Activated naive CD4-positive, alpha-beta T cell treated with Interleukin-2 at 50 U/mL for 16 hours (primary cell): ENCODE data around the gene KSR1.
A peak's percentile ranks its signal among the peaks of the same experiment; 100 is the strongest.

ENCODE experiments used
- DNase-seq: peaks from one replicate; pipeline ENCODE4 v3.0.0-alpha.2; 2020

Gene KSR1

DNA sequence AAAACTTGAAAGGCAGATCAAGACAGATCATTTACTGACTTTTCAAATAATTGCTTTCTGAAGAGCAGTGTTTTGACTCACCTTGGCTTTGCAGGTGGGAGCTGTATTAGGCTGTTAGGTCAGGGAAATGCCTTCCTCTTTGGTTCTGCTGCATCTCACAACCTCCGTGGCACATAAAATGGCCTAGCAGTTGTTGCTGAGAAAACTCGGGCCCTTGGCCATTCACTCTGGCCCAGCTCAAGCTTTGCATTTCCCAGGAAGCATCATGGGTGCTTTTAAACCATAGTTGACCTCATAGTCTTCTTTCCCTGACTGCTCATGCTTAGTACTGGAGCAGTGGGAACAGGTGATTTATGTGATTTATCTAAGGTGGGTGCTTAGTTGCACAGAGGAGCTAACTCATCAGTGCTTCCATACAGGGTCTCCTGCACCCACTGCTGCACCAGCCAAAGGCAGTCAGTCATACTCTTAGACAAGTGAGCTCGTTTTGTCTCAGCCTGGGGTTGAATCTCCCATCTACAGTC is 83.6 kb downstream of the KSR1 start:
- no peak for DNase-seq

DNA sequence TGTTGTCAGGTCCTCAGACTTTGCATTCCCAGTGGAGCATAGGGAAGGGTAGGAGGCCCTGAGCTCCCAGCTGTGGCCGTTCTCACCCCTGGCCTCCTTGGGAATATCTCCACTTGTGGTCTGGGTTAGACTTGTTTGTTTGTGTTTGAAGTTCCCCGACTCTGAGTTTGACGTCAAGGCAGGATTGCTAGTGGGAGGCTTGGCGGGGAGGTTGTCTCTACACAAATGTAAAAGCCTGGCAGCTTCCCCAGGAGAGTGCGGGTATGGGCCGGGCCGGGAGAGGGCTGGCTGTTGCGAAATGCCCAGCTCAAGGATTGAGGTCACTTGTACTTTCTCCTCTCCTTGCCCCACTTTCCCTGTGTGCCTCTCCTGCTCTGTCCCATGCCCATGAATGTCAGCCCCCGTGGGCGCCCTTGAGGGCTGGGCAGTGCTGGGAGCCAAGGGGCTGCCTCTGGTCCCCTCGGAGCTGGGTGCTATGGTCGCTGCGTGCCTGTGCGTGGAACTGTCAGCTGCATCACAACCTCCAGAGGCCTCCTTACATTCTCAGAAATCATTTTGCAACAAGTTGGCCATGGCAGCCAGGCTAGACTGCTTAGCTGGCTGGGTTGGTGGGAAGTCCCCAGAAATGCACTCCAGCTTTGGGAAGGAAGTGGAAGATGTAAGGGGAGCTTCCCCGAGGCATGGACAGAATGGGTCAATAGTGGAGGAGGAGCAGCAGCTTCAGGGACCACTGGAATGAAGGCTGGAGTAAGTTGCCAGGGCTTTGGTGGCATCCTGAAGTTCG is 84.3 kb downstream of the KSR1 start:
- no peak for DNase-seq

DNA sequence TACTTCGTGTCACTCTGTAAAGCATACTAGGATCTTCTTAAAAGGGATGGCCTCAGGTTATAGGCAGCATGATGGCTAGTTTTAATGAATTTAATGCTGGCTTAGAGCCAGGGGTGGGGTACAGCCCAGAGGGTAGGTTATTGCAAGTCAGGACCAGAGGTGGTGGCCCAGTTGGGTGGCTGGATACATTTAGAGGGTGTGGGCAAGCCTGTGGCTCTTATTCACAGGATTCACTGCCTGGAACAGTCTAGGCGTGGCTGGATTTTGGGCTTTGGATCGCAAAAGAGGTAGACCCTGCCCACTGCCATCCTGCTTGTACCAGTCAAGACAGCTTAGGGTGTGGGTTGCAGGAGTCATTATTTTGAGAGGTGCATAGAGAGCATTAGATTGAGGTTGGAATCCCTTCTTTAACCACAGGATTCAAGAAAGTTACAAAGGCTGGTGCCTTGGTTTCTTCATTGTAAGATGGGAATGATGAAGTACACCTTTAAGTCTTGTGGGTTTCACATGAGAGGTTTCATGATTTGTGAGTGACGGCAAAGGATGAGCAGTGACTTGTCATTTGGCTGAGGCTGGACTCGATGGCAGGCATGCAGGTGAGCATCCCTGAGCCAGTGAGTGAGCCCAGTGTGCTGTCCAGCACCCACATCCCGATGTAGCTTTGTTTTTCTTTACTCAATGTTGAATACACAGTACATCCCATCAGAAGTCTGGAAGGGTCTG is 85.2 kb downstream of the KSR1 start:
- no peak for DNase-seq

DNA sequence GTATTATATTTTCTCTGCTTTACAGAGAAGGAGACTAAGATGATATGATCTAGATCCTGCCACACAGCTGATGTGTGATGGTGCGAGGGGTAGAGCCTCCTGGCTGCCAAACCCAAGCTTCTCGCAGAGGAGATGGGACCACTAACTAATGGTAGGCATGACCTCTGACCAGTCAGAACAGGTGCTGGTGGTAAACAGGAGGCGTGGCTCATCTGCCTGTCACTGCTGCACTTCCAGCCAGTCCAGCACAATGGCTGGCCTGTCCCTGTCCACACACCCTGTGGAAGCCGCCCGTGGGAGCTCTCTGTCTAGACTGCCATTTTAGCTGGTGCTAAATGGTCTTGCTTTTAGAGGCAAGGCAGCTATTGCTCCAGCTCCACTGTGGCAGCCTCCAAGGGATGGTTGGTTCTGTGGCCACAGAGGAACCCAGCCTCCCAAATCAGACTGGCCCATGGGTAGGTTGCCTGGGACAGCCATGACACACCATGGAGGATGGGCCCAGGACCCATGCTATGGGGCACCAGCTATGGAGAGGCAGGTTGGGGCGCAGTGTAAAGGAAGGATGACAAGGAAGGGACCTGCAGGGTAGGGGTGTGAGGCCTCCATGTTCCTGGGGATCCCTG is 86.7 kb downstream of the KSR1 start:
- DNase-seq, result no peak

DNA sequence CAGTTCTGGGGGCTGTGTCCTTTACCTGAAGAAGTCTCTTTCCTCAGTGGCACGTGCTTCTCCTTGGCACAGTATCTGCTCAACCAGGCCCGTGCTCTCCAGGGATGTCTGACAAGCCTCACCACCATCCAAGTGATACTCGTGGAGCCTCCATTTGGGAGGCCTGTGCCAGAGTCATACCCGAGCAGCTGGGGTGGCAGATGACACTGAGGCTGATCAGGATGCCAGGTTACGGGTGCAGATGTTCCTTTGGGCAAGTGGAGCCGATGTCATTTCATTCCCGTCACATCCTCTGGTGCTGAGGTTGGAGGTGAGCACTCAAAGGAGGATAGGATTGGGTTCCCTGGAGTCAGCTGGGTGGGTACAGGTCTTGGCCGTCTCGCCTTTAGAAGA is 87.2 kb downstream of the KSR1 start:
- no peak for DNase-seq

DNA sequence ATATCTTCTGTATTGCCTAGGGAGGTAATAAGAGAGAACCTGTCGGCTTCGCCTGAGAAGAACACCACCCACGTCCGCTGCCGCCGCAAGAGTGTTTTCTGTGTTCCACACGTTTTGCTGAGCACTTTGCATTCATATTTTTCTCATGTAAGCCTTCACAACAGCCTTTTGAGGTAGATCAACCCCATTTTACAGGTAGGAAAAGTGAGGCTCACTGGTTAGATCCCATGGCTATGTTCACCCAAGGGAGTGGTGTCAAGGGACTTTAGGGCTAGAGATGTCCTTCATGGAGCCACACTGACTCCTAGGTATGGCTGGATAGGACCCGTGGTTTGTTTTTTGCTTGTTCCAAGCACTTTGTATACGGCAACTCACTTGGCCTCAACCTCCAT is 87.7 kb downstream of the KSR1 start:
- no peak for DNase-seq

DNA sequence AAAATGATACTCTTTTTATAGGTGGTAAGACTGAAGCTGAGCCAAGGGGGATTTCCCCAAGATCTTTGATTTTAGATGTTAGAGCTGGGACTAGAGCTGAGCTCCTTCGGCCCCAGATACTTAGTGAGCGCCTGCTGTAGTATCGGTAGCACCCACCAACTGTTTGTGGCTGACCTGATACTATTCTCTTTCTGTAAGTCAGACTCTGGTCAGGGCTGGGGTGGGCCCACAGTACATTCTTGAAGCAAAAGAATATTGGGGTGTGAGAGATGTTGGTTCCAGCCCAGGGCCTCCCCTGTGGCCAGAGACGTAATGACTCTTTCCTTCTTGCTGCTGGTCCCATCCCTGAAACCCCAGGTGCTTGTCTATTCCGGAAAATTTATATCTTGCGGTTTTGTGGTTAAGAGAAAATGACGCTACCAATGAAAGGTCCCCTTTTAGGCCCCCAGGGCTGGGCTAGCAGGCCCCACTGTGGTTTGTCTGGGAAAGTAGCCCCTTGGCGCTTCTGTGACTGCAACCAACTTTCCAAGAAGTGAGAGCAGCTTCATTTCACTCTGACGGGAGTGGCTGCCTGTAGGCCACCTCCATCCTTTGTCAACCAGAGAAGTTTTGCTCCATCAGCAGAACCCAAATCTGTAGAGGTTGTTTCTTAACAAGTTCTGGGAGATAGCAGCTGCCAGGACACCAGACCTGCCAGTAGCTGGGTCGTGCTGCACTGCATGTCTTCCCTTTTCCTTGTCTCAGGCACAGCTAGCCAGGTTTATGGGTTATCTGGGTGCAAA is 88.3 kb downstream of the KSR1 start:
- peak; percentile 65 for DNase-seq

DNA sequence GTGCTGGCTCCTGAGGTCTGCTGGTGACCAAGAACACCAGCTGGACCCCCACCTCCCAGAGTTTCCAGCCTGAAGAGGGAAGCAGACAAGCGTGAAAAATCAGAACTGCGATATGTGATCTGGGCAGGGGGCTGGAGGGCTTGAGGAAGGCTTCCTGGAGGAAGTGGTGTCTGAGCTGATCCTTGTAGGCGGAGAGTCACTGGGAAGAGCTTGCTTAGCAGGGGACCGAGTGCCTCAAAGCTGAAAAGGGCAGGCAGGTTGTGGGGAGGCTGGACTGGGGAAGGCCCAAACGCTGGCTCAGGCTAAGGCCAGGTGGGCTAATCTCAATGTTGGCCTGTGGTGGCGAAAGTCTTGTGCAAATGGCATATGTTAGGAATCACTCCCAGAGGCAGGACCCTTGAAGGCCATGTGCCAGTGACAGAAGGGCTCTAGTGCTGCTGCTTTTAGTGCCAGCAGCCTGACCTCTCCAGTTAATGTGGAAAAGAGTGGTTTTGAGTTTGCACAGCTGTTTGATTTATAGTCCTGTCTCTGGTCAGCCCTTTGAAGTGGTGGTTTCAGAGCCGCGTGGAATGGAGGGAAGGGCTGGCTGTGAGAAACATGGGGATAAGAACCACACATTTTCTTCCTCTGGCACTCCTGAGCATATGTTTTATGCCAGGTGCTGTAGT is 89.4 kb downstream of the KSR1 start:
- no peak for DNase-seq

DNA sequence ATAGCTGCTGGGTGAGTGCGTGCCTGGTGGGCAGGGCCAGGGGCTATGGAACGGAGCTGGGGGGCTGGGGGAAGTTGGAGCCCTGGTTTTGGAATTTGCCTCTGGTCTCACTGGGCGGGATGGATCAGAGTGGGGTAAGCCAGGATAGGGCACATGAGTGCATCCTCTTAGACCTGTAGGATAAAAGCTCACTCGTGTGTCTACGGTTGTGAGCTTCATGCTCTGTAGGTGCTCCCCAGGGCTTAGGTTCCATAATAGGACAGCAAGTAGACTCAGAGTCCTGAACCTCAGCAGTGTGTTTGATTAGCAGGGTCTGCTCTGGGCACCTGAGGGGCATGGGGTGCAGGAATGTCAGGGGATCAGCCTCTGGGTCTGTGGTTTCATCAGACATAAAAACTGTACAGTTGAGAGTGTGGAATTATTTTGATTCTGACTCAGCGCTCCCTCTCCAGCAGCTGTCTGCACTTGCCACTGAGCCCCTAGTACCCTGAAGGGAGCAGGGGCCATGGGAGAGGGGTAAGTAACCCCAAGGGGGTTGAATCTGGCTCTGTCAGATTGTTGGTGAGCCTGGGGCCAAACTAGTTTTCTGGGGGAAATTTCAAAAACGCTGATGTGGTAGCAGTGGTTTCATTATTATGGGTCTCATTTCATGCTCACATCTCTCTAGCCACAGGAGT is 90.5 kb downstream of the KSR1 start:
- DNase-seq, result no peak

DNA sequence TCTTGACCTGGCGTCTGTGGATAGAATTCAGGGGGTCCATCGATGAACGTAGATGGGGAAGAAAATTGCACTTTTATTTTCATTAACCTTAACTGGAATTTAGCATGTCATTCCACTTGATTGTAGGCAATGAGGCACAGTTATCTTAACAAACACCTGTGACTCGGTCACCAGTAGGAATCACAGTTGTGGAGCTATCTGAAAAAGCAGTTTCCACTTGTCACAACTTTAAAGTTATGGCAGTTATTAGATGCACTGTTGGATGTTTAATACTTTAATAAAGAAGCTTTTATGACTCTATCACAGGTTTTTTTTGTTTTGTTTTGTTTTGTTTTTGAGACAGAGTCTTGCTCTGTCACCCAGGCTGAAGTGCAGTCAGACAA is 91.0 kb downstream of the KSR1 start:
- no peak for DNase-seq

DNA sequence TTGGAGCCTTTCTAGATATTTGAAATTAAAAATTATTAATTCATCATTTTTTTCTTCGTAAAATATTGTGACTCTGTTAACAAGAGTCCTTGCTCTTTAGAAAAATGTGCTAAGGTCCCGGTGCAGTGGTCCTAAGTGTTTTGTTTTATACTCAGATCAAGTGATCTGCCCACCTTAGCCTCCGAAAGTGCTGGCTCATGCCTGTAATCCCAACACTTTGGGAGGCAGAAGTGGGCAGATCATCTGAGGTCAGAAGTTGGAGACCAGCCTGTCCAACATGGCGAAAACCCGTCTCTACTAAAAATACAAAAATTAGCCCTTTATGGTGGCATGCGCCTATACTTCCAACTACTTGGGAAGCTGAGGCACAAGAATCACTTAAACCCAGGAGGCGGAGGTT is 92.1 kb downstream of the KSR1 start:
- no peak for DNase-seq

DNA sequence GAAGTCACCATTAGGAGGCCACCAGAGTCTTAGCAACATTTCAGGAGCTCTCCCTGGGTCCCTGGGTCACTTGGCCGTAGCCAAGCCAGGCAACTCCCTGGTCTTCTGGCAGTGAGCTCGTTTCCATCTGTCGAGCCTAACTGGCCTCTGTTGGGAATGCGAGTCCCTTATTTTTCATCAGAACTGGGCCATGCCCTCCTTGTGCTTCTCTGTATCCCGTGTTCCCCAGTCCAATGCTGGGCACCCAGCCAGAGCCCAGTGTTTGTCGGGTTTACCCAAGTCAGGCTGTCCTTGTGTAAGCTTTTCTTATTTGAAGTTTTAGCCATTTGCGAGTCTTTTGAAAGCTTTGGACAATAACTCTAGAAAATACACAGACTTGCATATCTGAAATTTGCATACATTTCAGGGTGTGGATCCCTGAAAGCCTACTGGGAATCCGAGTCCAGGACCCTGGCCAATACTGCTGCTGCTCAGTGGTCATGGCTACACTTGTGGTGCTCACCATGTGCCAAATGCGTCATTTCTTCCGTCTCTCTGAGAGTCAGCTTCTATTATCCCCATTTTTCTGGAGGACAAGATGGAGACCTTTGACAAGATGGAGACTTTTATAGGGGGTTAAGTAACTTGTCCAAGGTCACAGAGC is 93.1 kb downstream of the KSR1 start:
- DNase-seq, result no peak

DNA sequence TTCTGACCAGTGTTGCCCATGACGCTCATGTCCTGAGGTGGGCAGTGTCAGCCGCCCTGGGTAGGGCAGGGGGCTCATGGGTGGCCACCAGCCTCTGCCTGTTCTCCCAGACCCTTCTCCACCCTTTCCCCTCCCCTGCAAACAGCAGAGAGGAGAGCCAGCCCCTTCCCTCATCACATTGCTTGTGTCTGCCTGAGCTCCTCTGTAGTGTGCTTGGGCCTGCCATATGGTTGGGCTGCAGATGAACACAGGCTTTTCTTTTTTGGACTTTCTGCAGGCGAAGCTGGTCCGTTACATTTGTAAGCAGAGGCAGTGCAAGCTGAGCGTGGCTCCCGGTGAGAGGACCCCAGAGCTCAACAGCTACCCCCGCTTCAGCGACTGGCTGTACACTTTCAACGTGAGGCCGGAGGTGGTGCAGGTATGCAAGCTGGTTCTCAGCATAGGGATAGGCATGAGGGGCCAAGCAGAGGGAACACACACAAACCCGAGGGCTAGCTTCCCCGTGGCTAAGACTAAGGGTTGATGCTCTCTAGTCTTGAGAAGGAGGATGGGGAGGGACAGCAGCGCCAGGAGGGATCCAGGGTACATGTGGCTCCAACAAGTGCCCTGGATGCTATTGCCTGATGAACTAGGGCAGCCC is 94.2 kb downstream of the KSR1 start:
- no peak for DNase-seq

DNA sequence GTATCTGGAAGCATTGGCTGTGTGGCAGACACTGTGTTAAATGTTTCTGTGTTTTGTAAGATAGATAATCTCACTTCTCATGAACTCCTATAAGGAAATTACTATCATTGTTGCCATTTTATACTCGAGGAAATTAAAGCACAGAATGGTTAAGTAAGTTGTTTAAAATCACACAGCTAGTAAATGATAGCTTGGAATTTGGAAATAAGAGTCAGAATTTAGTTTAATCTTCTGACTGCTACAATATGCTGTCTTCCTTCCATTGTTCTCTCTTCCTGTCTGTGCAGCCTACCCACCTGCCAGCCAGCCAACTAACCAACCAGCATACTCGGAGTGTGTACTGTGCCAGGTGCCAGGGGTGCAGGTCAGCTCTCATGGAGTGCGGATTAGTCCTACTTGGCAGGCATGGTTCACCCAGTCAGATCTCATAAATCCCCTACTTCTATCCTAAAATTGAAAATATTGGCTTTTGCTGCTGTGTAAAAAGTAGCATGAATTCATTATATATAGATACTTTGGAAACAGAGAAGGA is 94.8 kb downstream of the KSR1 start:
- DNase-seq, result no peak

DNA sequence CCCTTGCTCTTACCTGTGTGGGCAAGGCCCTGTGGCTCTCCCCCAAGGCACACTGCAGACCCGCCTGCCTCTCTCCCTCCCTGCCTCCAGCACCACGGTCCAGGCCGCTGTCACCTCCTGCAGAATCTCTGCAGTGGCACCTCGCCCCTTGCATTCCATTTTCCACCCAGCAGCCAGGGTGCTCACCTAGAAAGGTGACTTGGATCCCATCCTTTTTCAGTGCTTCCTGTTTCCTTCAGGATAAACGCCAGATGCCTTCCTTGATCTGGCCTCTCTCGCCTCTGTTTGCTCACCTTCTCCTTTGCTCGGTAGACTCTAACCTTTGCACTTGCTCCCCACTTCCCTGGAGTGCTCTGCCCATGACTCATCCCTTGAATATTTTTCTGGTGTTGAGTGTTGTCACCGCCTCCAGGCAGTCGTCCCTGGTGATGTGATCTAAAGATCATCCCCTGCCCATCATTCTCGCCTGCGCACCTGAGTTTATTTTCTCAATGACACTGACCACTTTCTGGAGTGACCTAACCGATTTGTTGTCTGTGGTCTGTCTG is 95.5 kb downstream of the KSR1 start:
- DNase-seq, result no peak

DNA sequence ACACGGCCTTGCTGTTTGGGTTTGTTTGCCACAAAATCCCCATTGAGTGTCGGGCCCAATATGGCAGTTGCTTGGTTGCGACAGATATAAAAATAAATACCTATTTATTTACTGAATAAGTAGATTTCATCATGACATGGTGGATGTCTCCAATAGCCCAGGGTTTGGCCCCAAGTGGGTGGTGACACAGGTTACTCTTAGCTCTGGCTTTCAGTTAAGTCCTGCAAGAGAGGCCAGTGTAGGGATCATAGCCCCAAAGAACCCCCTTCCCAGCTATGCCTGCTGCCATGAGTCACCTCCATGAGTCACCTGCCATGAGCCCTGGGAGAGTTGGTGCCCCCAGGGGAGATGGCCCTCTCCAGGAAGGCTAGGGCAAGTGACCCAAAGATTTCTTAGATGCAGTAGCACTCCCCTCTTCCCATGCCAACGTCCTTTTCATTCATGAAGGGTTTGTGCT is 96.1 kb downstream of the KSR1 start:
- no peak for DNase-seq

DNA sequence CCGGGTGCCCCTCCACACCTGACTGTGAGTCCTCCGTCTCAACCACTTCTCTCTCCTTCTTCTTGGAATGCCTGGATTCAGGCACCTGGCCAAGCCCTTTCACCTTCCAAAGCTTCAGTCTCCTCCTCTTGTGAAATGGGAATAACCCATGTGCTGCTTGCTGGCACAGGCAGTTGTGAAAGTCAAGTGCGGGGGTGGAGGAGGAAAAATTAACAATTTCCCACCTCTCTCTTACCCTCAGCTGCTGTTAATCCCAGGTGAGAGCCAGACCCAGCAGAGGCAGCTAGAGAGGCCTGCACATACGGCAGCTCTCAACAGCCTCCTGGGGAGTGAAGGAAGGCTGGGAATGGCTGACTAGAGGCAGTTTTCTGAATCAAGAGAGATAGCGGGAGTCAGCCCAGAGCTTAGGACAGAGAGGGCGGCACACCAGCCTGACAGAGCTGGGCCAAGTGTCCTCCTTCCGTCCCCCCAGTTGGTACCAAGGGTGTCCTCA is 96.8 kb downstream of the KSR1 start:
- DNase-seq, result no peak

DNA sequence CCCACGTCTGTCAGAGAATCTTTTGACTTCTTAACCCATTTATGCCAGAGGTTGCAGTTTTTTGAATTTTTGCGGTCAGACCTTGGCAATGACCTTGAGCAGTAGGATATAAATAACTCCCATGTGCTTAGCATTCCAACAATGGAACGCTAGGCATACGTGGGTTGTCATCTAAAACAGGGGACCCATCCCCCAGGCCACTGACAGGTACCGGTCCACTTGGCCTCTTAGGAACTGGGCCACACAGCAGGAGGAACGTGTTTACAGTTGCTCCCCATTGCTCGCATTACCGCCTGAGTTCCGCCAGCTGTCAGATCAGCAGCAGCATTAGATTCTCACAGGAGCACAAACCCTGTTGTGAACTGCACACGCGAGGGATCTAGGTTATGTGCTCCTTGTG is 97.9 kb downstream of the KSR1 start:
- DNase-seq, result no peak

DNA sequence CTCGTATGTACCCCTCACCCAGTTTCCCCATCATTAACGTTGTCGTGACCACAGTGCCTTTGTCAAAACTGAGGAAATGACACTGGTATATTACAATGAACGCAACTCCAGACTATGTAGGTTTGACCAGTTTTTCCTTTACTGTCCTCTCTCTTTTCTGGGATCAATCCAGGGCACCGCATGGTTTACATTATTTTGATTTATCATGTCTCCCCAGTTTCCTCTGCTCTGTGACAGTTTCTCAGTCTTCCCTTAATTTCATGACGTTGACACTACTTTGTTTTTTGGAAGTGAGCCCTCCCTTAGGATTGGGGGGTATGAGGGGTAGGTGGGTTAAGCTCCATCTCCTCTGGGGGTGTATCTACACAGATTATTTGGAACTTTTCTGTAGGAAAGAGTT is 98.7 kb downstream of the KSR1 start:
- DNase-seq, result no peak

DNA sequence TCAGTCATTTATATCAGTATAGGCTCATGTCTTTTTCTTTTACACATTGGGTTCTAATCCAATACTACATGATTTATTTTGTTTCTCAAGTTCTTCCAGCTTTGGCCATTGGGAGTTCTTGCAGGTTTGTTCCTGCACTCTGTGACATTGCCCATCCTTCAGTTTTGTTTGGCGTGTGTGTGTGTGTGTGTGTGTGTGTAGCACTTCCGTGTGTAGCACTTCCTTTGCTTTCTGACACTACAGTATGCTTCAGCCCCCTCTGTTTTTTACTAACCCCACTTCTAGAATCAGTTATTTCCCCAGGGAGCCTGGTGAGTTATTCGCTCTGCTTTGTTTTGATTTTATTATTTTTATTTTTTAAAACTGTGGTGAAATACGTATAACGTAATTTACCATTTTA is 99.1 kb downstream of the KSR1 start:
- no peak for DNase-seq
